NCI-H2107 treated with DMSO at 0.1 percent for 48 hours (cell line): Measurements from ENCODE around the gene SETD3.
"Not testable (repeated sequence)": the region's sequence is repeated elsewhere in the genome, so short reads cannot be mapped to it uniquely, and the experiment has no call there.

Experiments
- DNase-seq: peaks from one replicate; lab custom pipeline; 2025; ENCODE audit not compliant: unreplicated experiment; lab: John Stamatoyannopoulos, UW

SETD3 gene

GRCh38 chr14:99363616-99364290 lies 116.9 kb downstream of the SETD3 start:
- DNase-seq, result no peak

- no peak for DNase-seq
These were observed 117.6 kb downstream of the SETD3 start for GRCh38 chr14:99363051-99363450.

- DNase-seq, result no peak
These were observed 119.0 kb downstream of the SETD3 start for GRCh38 chr14:99361596-99362215.

- no peak for DNase-seq
These were observed 119.7 kb downstream of the SETD3 start for GRCh38 chr14:99360774-99361595.

- no peak for DNase-seq
These were observed 120.8 kb downstream of the SETD3 start for GRCh38 chr14:99359906-99360305.

GRCh38 chr14:99357916-99358390 lies 122.7 kb downstream of the SETD3 start:
- DNase-seq, result no peak

- no peak for DNase-seq
These were observed 123.3 kb downstream of the SETD3 start for GRCh38 chr14:99357151-99357915.

GRCh38 chr14:99356031-99356608 lies 124.5 kb downstream of the SETD3 start:
- no peak for DNase-seq

- no peak for DNase-seq
These were observed 126.3 kb downstream of the SETD3 start for GRCh38 chr14:99354166-99354875.

- no peak for DNase-seq
These were observed 127.9 kb downstream of the SETD3 start for GRCh38 chr14:99352688-99353280.

GRCh38 chr14:99351166-99352007 lies 129.3 kb downstream of the SETD3 start:
- DNase-seq, result no peak

GRCh38 chr14:99350751-99351150 lies 129.9 kb downstream of the SETD3 start:
- DNase-seq, result no peak

GRCh38 chr14:99349721-99350495 lies 130.8 kb downstream of the SETD3 start:
- DNase-seq, result no peak

- no peak for DNase-seq
These were observed 131.6 kb downstream of the SETD3 start for GRCh38 chr14:99348816-99349614.

- DNase-seq, result not testable (repeated sequence)
These were observed 132.4 kb downstream of the SETD3 start for GRCh38 chr14:99348231-99348630.
